Tongue (tissue), 2 donors: ENCODE measurements around the gene CPO. TPM values are rescaled to one million over a fixed set of nuclear protein-coding genes. Genes with fewer than 3 reads are reported as not detected.

Experiments used
- DNase-seq: peaks from one replicate; pipeline ENCODE4 v3.0.0-alpha.2; 2015
- total RNA-seq: library from RNA; depleted of rRNA; stranded (reverse); fragments of >200 nt; gene quantifications from one replicate; pipeline ENCODE4 v1.2.3, GENCODE V29; 2014

CPO gene
- total RNA-seq, 1 donor from 2014 or later = 1.6 TPM

- DNase-seq = no peak
These were observed 76.6 kb downstream of the CPO start for GRCh38 chr2:207015901-207016300.

Other genes with a start within 250 kb of the CPO start
- gene DYTN, start 221.1 kb upstream of the CPO start, total RNA-seq = not detected
- 0.21 TPM for gene MDH1B, start 174.2 kb upstream of the CPO start, total RNA-seq
- gene FASTKD2, start 173.9 kb upstream of the CPO start, total RNA-seq = 51.6 TPM
- 18.1 TPM for gene KLF7, start 226.4 kb downstream of the CPO start, total RNA-seq